ENCODE results near the gene CMSS1.

The CMSS1 gene

GRCh38 chr3:100027321-100027720, 209.7 kb downstream of the CMSS1 start:
- Histone ChIP-seq H3K27ac (ENCODE audit: extremely low read depth, low read depth, low read length) (no peak overlapping the region), H3K4me1 (ENCODE audit: control insufficient read depth, insufficient read depth, low read length) (no peaks in the 10 kb centered on the region; the same call in 1 of the 2 replicates), H3K9me3 (ENCODE audit: control insufficient read depth, insufficient read depth, low read depth, low read length) (no peaks in the 10 kb centered on the region), H3K36me3 (ENCODE audit: control insufficient read depth in 2 of 2, insufficient read depth in 1 of 2, low read length in 2 of 2) (no peaks in the 10 kb centered on the region), H3K4me3 (ENCODE audit: low read depth, low read length) (no peak overlapping the region)
- CTCF ChIA-PET, result no interaction called here
- no peak for TF ChIP-seq ZNF138 (tag by site-specific recombination; IDR thresholded peaks at IDR 0.05; ENCODE audit: borderline replicate concordance)
- no peak for TF ChIP-seq ZFP37 (tag by site-specific recombination; IDR thresholded peaks at IDR 0.05)
- no peak for TF ChIP-seq KLF17 (tag by site-specific recombination; IDR thresholded peaks at IDR 0.05)
- no peak for TF ChIP-seq ZNF426 (tag by site-specific recombination; IDR thresholded peaks at IDR 0.05)
- no peak for TF ChIP-seq ZNF510 (tag by site-specific recombination; IDR thresholded peaks at IDR 0.05; ENCODE audit: insufficient replicate concordance)
- POLR2A ChIA-PET, result no interaction called here

- Histone ChIP-seq H3K27ac (ENCODE audit: extremely low read depth, low read depth, low read length) (no peak overlapping the region), H3K4me1 (ENCODE audit: control insufficient read depth, insufficient read depth, low read length) (no peaks in the 10 kb centered on the region), H3K36me3 (ENCODE audit: control insufficient read depth in 2 of 2, insufficient read depth in 1 of 2, low read length in 2 of 2) (no peaks in the 10 kb centered on the region), H3K4me3 (ENCODE audit: low read depth, low read length) (no peak overlapping the region), H3K9me3 (ENCODE audit: control insufficient read depth, insufficient read depth, low read depth, low read length) (no peaks in the 10 kb centered on the region)
- ChIA-PET CTCF (interaction anchor here (0.6 kb wide), 2 partner anchors 114 to 197 kb away, joined by 3 read pairs; no protein-coding TSS in a partner anchor), POLR2A (interaction anchor here (0.5 kb wide), 2 partner anchors 9 to 197 kb away, joined by 3 to 4 read pairs; no protein-coding TSS in a partner anchor)
- TF ChIP-seq CTCF (tag by site-specific recombination; IDR thresholded peaks at IDR 0.05), result no peak
- no peak for TF ChIP-seq ZNF302 (tag by site-specific recombination; IDR thresholded peaks at IDR 0.05; ENCODE audit: low read depth)
- TF ChIP-seq ZNF354C (tag by site-specific recombination; IDR thresholded peaks at IDR 0.05; ENCODE audit: borderline replicate concordance, low read depth), result no peak
- no peak for TF ChIP-seq ZNF626 (tag by site-specific recombination; IDR thresholded peaks at IDR 0.05)
- TF ChIP-seq ZNF112 (tag by site-specific recombination; IDR thresholded peaks at IDR 0.05), result no peak
- no peak for TF ChIP-seq ZBTB49 (tag by site-specific recombination; IDR thresholded peaks at IDR 0.05; ENCODE audit: low read depth)
- no peak for TF ChIP-seq ZNF404 (tag by site-specific recombination; IDR thresholded peaks at IDR 0.05)
- no peak for TF ChIP-seq HOXC10 (CRISPR knock-in tag; IDR thresholded peaks at IDR 0.05)
- TF ChIP-seq ZNF664 (tag by site-specific recombination; IDR thresholded peaks at IDR 0.05), result no peak
- TF ChIP-seq ZNF596 (tag by site-specific recombination; IDR thresholded peaks at IDR 0.05), result no peak
These were observed 211.4 kb downstream of the CMSS1 start for GRCh38 chr3:100029052-100029451.

- POLR2A ChIA-PET, result interaction anchor here (0.5 kb wide), 1 partner anchor 197 kb away, joined by 3 read pairs; no protein-coding TSS in a partner anchor
- no peaks in the 10 kb centered on the region for H3K9me3 ChIP-seq (ENCODE audit: control insufficient read depth, insufficient read depth, low read depth, low read length)
- H3K36me3 ChIP-seq (ENCODE audit: control insufficient read depth in 2 of 2, insufficient read depth in 1 of 2, low read length in 2 of 2), result no peaks in the 10 kb centered on the region
- CTCF ChIA-PET, result no interaction called here
- H3K4me1 ChIP-seq (ENCODE audit: control insufficient read depth, insufficient read depth, low read length), result no peaks in the 10 kb centered on the region
- H3K27ac ChIP-seq (ENCODE audit: extremely low read depth, low read depth, low read length), result no peak overlapping the region
- no peak overlapping the region for H3K4me3 ChIP-seq (ENCODE audit: low read depth, low read length)
- TF ChIP-seq ZNF791 (tag by site-specific recombination; IDR thresholded peaks at IDR 0.05), result no peak
- no peak for TF ChIP-seq GFI1B (tag by site-specific recombination; IDR thresholded peaks at IDR 0.05)
- TF ChIP-seq PBX3 (CRISPR knock-in tag; IDR thresholded peaks at IDR 0.05), result no peak
- no peak for TF ChIP-seq ZNF510 (tag by site-specific recombination; IDR thresholded peaks at IDR 0.05; ENCODE audit: insufficient replicate concordance)
- TF ChIP-seq ZBTB7A (tag by site-specific recombination; IDR thresholded peaks at IDR 0.05; ENCODE audit: low read depth), result no peak
- no peak for TF ChIP-seq MZF1 (tag by site-specific recombination; IDR thresholded peaks at IDR 0.05; ENCODE audit: borderline replicate concordance)
- no peak for TF ChIP-seq ZFP3 (tag by site-specific recombination; IDR thresholded peaks at IDR 0.05; ENCODE audit: low read depth)
- TF ChIP-seq ZNF341 (tag by site-specific recombination; IDR thresholded peaks at IDR 0.05; ENCODE audit: low read depth), result no peak
- TF ChIP-seq ZNF175 (tag by site-specific recombination; IDR thresholded peaks at IDR 0.05), result no peak
- TF ChIP-seq ZFP41 (tag by site-specific recombination; IDR thresholded peaks at IDR 0.05; ENCODE audit: borderline replicate concordance), result no peak
These were observed 212.0 kb downstream of the CMSS1 start for GRCh38 chr3:100029689-100030088.
